Measurements from ENCODE around the gene FAM186B.

Gene FAM186B

GRCh38 chr12:49552014-49552413 is 53.4 kb downstream of the FAM186B start:
- no peak for DNase-seq (ENCODE audit: low spot score)

DNA sequence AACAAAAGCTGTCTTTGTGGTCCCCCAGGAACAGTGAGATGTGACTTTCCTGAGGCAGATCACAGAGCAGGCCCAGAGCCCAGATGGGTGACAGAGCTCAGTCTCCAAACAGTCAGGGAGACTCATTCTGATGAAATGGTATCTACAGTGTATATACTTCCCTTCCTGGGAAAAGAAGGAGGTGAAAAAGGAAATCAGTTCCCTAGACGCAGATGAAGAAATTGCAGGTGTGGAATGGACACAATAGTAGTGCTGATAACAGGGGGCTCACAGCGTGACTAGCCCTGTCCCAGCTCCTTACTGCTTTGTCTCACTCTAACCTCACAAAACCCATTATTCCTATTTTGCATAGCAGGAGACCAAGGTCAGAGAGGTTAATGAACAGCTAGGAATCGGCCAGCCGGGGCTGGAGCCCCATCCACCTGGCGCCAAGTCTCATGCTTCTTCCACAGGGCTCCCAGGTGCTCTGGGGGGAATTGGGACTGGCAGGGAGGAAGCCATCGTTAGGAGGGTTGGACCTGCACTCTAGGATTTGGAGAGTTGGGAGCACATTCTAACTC is 54.7 kb downstream of the FAM186B start:
- DNase-seq (ENCODE audit: low spot score) = no peak

- DNase-seq (ENCODE audit: low spot score) = no peak
Measured at GRCh38 chr12:49549735-49550692, 55.4 kb downstream of the FAM186B start.

DNA sequence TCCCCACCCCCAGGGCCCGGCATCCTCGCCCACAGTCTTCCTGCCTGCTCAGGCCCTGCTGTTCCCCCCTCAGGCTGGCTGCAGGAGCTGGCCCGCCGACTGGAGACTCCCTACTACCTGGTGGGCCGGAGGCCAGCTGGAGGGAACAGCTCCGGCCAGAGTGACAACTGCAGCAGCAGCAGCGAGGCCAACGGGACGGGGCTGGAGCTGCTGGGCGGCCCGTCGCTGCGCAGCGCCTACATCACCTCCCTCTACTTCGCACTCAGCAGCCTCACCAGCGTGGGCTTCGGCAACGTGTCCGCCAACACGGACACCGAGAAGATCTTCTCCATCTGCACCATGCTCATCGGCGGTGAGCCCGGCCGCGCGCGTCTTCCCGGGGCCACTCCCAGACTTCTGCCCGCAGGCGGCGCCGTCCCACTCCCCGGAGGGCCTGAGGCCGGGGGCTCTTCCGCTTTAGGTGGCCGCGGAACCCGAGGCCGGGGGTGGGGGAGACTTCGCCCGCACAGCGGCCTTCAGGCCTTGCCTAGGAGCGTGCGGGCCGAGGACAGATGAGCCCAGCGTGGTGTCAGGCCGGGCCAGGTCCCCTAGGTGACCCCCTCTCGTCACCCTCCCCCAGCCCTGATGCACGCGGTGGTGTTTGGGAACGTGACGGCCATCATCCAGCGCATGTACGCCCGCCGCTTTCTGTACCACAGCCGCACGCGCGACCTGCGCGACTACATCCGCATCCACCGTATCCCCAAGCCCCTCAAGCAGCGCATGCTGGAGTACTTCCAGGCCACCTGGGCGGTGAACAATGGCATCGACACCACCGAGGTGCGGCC is 56.4 kb downstream of the FAM186B start:
- DNase-seq (ENCODE audit: low spot score) = peak; percentile 82

GRCh38 chr12:49548481-49548821 is 57.0 kb downstream of the FAM186B start:
- no peak for DNase-seq (ENCODE audit: low spot score)

GRCh38 chr12:49547090-49547690 is 58.2 kb downstream of the FAM186B start:
- DNase-seq (ENCODE audit: low spot score) = no peak

DNA sequence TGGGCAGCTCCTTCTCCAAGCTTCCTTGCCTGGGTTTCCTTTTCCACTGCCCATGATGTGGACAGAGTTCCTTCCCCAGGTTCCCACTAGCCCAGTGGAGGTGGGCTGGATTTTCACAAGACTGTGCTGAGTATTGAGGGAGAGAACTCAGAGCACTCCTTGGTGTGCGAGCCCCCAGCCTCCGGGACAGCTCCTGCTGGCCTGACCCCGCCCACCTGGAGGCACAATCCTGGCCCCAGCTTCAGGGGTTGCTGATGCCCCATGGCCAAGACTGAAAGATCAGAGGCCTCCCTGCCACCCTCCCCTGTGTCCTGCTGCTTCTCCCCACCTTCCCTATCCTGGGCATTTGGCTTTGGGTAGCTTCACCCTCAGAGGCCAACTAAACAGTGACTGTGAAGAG is 59.0 kb downstream of the FAM186B start:
- no peak for DNase-seq (ENCODE audit: low spot score)

- no peak for DNase-seq (ENCODE audit: low spot score)
Measured at GRCh38 chr12:49545815-49546214, 59.6 kb downstream of the FAM186B start.

DNA sequence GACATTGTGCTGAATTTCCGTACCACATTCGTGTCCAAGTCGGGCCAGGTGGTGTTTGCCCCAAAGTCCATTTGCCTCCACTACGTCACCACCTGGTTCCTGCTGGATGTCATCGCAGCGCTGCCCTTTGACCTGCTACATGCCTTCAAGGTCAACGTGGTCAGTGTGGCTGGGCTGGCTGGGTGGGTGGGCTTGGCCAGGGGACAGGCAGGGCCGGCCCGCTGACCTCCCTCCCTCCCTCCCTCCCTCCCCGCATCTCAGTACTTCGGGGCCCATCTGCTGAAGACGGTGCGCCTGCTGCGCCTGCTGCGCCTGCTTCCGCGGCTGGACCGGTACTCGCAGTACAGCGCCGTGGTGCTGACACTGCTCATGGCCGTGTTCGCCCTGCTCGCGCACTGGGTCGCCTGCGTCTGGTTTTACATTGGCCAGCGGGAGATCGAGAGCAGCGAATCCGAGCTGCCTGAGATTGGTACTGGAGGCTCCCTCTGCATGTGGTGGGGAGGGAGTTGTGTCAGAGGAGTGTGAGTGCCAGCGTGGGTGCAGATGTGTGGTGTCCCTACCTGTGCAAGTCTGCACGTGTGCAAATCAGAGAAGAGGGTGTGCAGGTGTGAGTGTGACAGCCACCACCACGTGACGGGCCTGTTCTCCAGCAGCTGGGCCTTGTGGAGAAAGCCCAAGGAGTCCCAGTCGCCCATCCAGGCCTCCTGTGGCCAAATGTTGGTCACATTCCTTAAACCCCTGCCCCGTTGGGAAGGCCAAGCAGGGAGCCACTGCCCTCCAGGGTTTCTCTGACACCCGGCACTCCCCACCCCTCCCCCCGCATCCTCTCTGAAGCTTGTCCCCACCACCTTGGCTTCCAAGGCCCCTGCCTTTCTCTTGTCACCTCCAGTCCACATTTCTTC is 61.3 kb downstream of the FAM186B start:
- DNase-seq (ENCODE audit: low spot score) = peak; percentile 55

GRCh38 chr12:49543221-49543913 is 62.1 kb downstream of the FAM186B start:
- no peak for DNase-seq (ENCODE audit: low spot score)

DNA sequence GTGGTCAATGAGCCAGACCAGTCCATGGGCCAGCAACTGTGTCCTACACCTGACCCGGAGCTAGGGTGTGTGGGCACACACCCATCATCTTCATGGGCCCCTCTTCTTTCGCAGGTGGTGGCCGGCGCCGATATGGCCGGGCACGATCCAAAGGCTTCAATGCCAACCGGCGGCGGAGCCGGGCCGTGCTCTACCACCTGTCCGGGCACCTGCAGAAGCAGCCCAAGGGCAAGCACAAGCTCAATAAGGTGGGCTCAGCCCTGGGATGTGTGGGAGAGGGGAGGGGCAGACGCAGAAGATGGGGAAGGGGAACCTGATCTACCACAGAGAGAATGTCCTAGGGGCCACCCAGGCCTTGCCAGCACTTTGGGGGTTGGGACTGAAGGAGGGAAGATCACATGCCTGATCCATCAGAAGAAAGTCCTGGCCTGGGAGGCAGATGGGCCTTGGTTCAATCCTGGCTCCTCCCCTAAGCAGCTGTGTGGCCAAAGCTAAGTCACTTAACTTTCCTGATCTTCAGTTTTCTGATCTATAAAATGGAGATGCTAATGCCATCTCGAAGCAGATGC is 62.8 kb downstream of the FAM186B start:
- no peak for DNase-seq (ENCODE audit: low spot score)

DNA sequence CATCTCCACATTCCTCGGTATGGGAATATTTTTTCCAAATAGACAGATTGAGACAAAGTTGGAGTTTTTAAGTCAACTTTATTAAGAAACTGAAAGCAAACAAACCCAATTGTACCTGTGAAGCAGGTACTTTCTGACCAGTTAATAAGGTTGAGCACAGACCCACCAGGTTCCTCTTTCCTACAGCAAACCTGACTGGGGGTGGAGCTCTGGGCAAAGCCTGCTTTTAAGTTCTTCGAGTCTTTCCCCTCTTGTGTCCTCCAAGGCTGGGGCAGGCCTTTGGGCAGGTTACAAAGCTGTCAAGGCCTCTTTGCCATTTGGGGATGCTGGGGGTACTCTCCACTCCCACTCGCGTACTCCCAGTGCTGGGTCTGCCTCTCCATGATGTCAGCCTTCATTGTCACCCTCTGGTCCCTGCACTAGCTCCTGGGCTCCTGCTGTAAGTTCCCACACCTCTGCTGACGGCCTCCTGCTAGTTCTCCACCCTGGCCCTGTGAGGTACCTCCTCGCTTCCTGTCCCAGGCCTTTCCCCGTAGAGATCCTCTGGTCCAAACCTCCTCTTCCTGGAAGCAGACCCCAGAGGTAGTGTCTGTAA is 63.4 kb downstream of the FAM186B start:
- no peak for DNase-seq (ENCODE audit: low spot score)

DNA sequence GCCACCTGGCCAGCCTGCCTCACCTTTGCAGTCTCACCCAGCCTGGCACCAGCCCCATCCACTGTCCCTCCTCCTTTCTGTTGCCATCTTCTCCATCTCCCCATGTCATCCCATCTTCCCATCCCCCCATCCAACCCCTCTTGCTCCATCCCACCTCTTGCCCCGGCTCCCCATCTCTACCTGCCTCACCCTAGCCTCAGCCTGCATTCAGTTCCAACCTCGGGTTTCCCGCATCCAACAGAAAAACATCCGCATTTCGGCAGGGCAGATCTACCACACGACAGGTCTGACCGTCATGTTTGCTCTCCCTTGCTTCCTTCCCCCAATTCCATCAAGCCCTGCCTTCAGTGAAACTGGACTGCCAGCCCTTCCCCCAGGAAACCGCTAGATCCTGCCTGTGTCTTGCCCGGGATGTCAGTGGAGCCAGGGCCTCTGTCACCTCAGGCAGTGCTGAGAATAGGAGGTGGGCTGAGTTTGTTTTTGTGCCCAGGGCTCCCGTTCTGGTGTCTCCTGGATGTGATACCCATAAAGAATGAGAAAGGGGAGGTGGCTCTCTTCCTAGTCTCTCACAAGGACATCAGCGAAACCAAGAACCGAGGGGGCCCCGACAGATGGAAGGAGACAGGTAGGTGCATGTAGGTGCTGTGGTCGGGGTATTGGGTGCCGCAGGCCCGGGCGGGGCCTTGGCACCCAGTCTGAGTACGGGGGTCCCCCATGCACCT is 64.1 kb downstream of the FAM186B start:
- DNase-seq (ENCODE audit: low spot score) = no peak

DNA sequence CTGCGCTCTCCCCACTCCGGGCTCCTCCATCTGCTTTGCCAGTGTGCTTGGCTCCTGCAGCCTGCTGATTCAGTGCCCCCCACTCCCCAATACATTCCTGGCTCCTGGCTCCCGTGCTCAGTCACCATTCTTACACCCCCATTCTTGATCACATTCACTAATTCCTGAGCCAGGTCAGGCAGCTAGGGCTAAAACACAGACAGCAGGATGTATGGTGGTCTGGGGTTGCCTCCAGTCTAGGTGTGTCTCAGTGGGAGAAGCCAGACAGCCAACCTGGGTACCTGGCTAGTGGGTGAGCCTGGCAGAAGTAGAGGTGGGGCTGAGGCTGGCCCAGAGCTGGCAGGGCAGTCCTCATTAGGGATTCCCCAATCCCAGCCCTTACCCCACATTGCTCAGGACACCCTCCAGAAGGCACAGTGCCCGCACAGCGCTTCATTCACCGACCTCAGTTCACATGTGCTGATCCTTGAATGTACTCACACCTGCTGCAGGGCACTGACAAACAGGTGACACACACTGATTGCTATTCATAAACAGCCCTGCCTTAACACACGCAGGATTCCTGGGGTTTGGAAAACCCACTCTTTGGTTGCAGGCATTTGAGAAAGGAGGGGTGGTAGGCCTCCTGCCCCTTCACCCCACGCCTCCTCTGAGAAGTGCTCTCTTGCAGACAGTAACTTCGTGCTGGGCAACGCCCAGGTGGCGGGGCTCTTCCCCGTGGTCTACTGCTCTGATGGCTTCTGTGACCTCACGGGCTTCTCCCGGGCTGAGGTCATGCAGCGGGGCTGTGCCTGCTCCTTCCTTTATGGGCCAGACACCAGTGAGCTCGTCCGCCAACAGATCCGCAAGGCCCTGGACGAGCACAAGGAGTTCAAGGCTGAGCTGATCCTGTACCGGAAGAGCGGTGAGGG is 65.0 kb downstream of the FAM186B start:
- no peak for DNase-seq (ENCODE audit: low spot score)

DNA sequence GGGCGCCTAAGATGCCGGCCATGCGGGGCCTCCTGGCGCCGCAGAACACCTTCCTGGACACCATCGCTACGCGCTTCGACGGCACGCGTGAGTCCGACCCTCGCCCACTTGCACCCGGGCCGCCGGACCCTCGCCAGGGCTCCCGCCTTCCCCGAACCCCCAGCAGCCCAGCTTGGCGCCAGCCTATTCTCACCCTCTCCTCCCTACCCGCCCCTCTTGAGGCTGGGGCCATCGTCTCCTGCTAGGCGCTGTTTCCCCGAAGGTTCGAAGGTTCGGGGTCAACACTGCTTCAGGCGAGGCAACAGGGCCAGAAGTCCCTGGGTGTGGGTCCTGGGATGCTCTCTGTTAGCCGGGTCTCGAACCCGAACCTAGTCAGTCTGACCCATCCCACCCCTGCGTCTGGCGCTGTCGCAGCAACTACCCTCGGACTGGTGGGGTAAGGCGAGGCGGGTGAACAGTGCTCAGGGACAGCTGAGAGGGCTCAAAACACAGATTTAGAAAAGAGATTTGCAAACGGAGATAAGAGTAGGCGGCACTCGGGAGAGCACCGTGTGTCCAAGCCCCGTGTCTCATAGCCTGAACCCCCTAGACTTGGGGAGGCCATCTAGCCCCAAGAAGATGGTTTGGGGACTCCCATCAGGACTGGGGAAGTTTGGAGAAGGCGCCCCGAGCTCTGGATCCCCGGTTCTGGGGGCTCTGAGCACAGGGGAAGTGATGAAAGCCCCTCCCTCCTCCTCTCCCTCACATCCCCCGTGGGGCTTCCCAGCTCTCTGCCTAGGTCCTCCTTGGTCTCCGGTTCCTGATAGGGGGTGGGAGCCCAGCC is 65.8 kb downstream of the FAM186B start:
- DNase-seq (ENCODE audit: low spot score) = no peak

DNA sequence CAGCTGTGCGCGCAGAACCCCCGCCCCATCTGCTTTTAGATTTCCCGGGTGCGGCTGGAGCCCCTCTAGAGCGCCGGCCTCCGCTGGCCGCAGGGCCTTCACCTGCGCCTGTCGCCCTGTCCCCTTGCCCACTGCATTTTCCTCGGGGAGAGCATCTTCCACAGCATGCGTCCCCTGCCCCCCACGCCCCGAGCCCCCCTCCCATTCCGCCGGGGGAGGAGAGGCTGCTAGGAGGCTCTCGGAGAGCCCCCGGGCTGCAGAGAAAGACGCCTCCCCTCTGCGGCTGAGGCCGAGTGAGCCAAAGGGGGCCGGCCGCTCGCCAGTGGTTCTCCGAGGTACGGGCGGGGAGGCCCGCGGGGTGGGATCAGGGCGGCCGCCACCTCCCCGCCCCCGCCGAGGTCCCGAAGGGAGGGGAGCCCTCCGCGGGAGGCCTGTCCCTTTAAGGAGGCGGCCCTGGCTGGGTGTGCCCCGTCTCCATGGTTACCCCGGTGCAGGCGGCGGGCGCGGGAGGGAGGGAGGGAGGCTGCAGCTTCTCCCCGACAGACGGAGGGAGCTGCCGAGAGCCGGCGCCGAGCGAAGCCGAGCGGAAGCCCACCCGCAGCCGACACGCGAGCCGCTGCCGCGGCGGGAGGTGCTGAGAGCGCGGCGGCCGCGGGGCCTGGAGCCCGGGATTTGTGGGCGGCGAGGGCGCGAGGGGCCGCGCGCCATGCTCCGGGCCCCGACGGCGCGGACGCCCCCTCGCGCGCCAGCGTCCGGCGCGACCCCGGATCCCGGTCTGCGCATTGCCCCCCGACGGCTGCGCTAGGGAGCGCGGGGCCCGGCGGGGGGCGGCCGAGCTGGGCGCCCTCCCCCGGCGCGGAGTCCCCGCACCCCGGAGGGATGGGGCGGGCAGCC is 66.7 kb downstream of the FAM186B start, which contains the start of gene KCNH3:
TSS of gene KCNH3 (plus strand) at position 521 of the 894 bp plus-strand sequence. CDS start 387 bp downstream, outside the sequence.
- peak; percentile 95 for DNase-seq (ENCODE audit: low spot score)
